Activated CD8-positive, alpha-beta memory T cell treated with anti-CD3 and anti-CD28 coated beads for 24 hours (primary cell): Measurements from ENCODE around the gene TRPM8.

Experiments
- DNase-seq: peaks from one replicate; pipeline ENCODE4 v3.0.0-alpha.2; 2020

Gene TRPM8

DNA sequence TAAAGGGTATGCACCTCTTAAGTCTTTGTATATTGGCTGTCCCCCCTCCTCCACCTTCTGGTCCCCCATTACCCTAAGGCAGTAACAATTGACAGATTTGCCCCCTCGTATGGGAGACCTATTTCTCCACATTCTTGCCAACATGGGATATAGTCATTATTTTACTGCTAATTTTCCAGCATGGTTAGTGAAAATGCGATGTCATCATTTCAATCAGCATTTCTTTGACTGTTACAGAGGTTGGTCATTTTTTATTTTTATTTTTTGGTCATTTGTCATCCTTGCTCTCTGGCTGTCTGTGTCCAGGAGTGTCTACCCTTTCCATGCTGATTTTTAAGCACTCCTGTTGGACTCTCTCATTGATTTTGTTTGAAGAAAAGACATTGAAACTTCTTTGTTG is 88.0 kb downstream of the TRPM8 start:
- no peak for DNase-seq

DNA sequence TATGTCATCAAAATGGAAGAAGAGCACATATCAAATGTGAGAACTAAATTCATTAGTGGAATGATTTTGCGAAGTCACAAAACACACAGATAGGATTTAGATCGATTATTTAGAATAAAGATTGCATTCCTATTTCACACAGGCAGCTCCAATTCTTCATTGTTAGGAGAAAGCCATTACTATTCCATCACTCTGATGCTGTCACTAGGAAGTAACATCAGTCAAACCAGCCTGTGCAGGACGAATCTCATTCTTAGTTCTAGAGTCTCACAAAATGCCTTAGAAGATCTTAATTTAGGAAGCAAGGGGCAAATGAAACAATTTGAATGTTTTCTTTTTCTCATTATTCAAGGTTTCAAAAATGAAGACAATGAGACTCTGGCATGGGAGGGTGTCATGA is 89.3 kb downstream of the TRPM8 start:
- no peak for DNase-seq

DNA sequence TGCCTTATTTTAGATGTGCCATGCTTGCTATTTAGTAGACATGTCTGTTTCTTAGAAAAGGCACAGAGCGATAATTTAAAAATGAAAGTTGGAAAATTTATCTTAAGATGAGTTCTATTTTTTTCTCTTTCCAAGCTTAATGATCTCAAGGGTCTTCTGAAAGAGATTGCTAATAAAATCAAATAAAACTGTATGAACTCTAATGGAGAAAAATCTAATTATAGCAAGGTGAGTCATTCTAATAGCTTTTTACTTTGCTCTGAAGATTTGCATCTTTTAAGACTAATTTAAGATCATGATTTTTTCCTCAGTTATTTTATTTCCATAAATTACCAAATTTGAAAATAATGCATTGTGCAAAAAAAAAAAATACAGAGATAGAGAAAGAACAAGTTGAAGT is 97.3 kb downstream of the TRPM8 start:
- no peak for DNase-seq

DNA sequence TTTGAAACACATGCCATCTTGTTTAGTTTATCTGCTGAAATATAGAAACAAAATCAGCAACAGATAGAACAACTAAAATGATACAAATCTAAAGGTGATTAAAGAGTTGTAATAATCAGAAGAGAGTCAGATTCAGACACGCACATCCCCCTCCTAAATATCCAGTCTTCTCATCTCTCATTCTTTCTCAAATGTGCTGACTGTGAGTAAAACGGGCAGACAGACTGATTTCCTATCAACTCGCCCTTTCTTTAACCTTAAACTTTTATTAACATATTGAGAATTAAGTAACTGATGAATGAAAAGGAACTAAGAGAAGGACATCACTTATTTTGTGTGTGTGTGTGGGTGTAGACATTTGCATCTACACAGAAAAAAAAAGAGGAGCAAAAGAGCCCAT is 98.7 kb downstream of the TRPM8 start:
- no peak for DNase-seq

DNA sequence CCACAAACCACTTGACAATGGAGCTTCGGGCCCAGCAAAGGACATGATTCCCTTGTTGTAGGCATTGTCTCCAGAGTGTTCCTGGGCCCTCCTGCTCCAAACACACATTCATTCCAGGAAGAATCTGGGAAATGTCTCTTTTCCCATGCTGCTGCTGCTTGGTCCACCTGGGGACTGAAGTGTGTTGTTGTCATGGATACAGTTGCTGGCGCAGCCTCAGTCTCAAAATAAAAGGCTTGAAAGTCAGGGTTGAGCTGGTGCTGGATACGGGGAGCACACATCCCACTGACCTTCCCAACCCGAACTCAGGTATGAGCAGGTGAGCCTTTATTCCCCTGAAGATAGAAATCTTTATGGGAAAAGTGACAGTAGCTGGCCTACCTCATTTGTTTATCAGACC is 102.7 kb downstream of the TRPM8 start:
- DNase-seq, result no peak

DNA sequence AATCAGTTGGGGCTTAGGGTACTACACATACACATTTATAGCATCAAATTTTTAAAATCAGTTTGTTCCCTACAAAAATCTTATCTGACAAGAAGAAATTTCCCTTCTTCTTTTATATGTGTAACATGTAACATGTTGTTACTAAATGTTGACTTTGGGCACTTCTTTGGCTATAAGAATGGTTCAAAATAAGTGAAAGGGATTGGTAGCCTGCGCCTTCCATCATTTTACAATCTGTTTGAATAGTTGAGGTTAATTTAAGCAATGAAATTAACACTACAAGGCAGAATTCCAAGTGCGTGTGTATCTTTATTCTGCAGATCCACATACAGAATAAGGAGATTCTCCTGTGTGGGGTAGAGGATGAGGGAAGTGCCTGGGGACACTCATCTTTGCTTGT is 103.2 kb downstream of the TRPM8 start:
- DNase-seq, result no peak

DNA sequence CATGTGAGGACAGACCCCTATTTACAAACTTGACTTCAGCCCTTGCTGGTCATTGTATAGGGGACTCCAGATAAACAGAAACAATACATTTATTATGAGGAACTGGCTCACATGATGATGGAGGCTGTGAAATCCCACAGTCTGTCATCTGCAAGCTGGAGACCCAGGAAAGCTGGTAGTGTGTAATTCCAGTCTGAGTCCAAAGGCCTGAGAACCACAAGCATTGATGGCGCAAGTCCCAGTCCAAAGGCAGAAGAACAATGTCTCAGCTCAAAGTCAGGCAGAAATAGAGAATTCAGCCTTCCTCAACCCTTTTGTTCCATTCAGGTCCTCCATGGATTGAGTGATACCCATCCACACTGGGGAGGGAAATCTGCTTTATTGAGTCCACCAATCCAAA is 105.3 kb downstream of the TRPM8 start:
- DNase-seq, result no peak

DNA sequence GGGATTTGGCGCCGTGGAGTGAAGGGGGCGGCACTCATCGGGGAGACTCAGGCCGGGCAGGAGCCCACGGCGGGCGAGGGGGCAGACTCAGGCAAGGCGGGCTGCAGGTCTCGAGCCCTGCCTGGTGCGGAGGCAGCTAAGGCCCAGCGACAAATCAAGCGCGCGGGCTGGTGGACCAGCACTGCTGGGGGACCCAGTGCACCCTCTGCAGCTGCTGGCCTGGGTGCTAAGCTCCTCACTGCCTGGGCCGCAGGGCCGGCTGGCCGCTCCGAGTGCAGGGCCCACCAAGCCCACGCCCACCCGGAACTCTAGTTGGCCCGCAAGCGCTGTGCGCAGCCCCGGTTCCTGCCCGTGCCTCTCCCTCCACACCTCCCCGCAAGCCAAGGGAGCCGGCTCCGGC is 107.1 kb downstream of the TRPM8 start:
- no peak for DNase-seq

DNA sequence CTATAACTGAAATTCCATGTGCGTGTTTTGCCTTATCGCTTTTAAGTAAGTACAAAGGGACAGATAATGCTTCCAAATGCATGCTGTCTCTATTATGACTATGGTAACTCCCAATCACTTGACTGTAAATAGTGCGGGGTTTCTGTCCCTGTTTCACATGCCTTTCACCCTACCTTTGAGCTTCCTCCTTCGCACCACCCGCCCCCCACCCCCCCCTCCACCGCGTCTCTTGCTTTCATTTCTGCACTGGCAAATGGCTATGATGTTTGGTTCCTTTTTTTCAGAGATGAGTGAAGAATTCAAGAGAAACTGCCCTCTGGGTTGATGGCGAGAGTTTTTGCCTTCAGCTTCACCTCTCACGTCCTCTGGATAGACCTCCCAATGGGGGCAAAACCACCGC is 108.3 kb downstream of the TRPM8 start:
- DNase-seq, result no peak

DNA sequence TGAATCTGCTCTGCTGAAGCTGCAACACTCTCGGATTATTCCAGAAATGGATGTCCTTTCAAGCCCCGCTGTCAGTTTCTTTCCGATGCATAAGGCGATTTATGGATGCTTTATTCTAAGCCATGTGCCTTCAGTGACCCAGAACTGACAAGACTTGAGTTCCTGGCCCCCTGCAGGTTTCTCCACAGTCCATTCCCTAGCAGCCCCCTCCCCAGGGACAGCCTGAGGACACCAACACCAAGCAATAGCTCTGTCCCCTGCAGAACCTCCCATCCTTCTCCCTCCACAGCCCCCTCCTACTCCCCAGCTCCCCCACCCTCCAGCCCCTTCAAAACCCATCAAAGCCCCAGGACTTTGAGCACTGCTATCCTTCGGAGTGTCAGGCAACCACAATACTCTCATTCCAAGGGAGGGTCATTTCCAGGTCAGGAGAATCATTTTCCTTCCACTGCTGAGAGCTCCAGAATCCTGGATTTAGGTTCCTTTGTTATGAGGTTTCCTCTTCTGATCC is 108.8 kb downstream of the TRPM8 start:
- DNase-seq, result no peak

DNA sequence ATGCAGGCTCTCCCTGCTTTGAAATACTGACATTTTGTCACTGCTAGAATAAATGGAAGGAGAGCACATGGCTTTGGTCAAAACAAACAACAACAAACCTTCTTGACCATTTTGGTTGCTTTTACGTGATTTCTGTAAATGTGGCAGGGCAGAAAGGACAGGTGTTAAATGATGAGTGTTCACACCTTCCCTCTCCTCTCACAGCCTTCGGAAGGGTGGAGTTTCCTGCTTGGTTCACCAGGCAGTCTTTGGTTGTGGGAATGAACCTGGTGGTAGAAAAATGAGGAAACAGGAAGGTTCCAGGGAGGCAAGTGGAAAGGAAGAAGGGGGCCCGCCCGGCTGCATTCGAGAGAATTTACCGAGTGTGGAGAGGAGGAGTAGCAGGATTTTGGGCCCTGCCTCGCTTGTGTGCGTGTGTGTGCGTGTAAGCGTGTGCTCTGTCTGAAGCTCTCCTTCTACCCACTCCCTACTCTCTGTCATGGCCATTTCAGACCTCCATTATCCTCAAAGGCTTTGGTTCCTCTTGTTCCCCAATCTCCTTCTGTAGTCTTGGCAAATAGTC is 109.6 kb downstream of the TRPM8 start:
- no peak for DNase-seq

DNA sequence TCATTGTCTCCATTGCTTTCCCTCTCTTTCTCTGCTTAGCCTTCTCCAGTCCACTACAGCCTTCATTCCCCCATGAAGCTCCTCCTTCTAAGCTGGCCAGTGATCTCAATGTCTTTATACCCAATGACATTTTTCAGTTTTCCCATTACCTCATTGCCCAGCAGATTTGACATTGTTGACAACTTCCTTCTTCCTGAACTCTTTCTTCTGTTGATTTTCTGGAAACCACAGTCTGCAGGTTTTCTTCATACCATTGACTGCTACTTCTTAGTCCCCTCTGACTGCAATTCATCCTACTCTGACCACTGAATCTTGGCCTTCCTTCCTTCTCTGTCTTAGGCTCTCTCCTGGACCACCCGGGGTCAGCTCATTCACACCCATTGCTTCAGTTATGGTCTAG is 110.5 kb downstream of the TRPM8 start:
- no peak for DNase-seq

DNA sequence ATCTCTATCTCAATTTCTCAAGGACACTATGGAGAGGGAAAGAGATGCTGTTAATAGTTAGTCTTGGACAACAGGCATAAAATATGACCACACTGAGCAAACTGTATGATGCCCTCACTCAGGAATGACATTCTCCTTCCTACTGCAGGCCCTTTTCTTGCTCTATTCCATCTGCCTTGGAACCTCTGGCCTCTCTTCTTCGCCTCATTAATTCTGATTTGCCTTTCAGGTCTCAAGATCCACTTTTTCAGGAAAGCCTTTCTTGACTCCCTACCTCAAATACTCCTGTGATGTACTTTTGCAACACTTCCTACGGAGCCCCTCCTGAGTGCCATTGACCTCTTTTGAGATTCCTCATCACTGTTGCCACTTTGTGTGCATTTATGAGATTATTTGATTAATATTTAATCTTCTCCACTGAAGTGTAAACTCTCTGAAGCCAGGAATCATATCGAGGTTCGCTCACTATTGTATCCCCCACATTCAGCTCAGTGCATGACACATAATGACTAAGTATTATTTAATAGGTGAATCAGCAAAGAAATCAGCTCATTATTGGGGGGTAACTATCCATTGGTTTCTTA is 112.1 kb downstream of the TRPM8 start:
- DNase-seq, result no peak

DNA sequence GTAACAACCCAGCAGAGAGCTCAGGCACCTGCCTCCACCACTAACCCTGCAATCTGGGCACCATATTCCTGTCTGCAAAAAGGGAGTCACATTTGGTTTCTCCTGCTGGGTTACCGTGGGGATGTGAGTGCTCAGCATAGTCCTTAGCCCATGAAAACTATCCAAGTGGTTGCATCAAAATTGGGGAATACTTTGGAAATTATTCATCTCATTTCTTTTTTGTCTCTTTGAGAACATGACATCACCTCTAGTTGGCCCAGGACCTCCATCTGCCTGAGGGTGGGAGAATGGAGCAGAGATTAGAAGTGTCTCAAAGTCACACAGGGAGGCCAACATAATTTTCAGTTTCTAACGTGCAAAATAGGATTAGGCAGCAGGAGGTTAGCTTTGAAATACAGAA is 114.0 kb downstream of the TRPM8 start:
- DNase-seq, result no peak

DNA sequence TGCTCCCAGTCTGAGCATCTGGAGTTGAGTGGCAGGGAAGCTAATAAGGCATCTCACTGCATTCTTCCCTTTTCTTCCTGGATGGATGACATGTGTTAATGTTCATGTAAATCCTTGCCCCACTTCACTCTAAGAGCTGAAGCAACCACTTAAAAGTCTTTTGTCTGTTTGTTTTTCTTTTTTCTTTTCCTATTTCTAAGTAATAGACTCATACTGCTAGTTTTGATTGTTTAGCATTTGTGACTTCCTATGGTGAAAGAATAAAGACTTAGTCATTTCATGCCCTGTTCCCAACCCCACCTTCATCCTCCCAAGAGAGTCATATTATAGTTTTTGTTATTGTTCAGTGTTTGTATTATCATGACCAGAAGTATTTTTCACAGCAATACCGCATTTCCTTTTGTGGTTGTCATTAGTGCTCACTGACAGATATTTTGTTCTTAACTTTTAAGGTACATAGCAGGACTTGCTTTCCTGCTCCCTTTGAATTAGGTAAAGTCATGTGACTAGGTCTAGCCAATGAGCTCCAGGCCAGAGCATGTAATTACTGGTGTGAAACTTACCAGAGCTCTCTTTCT is 115.2 kb downstream of the TRPM8 start:
- no peak for DNase-seq

DNA sequence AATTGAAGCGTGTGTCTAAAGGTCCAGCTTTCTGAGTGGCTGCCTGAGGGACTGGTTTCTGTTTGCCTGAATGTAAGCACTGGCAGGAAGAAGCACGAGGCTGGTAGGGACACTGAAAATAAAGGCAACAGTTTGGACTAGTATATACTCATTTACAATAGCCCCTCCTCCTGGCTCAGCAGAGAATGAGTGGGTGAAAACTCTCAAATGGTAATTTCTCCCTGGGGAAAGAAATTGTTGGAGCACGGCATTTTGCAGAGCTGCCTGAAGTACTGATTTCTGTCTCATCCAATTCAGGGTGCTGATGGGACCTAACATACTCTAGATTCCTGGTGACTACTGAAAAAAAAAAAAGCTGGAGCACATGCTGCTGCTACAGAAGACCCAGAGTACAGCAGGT is 116.0 kb downstream of the TRPM8 start:
- DNase-seq, result no peak

DNA sequence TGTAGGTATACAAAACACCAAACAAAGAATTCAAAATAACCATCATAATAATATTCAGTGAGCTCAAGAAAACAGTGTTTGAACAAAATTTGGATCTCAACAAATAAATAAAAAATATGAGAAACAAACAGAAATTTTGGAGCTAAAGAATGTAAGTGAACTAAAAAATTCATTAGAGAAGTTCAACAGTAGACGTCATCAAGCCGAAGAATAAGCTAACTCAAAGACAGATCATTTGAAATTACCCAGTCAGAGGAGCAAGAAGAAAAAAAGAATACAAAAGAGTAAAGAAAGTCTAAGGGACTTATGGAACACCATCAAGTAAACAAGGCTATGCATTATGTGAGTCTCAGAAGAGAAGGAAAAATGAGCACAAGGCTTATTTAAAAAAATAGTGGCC is 116.7 kb downstream of the TRPM8 start:
- no peak for DNase-seq

DNA sequence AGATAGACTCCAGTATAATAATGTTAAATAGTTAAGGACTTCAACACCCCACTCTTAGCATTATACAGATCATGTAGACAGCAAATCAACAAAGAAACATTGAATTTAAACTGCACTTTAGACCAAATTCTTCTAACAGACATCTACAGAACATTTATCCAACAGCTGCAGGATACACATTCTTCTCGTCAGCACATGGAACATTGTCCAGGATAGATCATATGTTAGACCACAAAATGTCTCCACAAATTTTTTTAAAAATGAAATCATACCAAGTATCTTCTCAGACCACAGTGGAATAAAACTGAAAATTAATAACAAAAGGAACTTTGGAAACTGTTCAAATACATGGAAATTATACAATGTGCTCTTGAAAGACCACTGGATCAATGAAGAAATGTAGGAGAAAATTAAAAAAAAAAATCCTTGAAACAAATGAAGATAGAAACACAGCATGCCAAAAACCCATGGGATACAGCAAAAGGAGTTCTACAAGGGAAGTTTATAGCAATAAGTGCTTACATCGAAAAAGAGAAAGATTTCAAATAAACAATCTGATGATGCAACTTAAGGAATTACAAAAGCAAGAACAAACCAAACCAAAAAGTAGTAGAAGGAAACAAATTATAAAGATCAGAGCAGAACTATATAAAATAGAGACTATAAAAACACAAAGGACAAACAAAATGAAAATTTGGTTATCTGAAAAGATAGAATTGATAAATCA is 121.1 kb downstream of the TRPM8 start:
- no peak for DNase-seq

DNA sequence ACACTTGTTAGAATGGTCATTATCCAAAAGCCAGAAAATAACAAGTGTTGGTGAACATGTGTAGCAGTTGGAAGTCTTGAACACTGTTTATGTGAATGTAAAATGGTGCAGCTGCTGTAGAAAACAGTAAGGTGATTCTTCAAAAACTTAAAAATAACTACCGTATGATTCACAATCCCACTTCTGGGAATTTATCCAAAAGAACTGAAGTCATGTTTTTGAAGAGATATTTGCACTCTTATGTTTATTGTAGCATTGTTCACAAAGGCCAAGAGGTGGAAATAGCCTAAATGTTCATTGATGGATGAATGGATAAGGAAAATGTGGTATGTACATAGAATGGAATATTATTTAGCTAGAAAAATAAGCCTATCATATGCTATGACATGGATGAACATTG is 127.0 kb downstream of the TRPM8 start:
- no peak for DNase-seq

DNA sequence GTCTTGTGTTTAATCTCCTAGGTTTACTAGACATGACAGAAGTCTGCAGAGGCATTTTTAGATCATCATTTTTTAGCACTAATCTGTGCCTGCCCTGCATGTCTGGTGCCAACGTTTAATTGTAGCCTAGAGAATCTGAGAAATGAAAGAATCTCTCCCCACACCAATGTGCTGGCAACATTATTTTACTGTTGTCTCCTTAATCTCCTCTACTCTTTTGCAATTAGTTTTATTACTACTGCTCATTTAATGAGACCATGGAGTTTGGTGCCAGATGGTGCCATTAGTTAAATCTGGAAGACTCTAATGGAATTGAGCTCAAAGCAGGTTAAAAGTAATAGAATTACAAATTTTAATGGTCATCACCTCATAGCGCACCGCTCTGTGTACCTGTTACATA is 129.3 kb downstream of the TRPM8 start:
- DNase-seq, result no peak

DNA sequence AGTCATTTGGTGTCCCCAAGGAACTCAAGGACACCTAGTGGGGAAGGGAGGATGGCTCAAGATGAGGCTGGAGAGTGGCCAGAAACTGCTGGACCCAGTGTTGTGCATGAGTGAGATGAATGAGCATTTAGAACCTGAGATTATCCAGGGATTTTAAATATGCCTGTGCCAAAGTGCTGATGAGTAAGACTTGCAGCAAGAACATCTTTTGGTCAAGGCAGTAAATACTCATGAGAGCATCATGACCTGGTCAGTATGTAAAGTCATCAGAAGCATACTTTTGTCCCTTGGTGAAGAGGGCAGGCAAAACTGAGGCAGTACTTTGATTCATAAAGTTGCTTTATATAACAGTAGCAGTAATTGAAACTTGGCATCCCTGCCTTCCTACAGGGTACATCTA is 130.2 kb downstream of the TRPM8 start:
- no peak for DNase-seq

DNA sequence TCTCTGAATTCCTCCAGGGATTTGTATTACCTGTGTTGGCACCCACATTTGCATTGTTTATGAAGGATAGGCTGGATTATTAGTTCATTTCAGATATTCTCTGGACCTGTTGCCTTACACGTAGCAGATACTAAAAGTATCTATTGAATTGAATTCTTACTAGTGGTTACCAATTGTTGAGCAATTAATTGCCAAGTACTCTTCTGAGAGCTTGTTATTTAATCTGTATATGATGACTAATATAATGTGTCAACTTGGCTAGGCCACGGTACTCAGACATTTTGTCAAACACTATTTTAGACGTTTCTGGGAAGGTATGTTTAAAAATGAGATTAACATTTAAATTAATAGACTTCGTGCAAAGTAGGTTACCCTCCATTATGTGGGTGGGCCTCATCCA is 130.9 kb downstream of the TRPM8 start:
- DNase-seq, result no peak

DNA sequence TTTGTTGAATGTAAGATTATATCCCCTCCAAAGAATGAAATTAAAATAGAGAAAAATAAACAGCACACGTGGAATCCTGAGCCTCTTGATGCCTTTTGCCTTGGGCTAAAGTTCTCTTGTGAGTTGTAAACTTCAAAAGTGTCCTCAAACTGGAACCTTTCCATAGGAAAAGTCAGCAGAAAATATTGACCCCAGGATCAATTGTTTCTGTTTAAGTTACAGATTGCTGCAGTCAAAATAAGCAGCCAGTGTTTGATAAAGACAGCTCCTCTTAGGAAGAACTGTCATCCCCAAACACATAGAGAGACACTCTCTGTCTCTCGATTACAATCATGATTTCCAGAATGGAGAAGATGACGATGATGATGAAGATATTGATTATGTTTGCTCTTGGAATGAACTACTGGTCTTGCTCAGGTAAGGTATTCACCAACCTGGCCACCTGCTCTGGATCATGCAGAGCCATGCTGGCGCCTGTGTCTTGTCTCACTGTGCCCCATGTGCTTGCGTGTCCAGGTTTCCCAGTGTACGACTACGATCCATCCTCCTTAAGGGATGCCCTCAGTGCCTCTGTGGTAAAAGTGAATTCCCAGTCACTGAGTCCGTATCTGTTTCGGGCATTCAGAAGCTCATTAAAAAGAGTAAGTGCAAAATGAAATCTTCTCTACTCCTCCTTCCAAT is 133.4 kb downstream of the TRPM8 start, which contains the start of gene SPP2:
TSS of gene SPP2 (plus strand) at position 248 of the 681 bp plus-strand sequence. CDS start at position 333, 85 bp downstream.
- no peak for DNase-seq
